H9 (cell line): Measurements from ENCODE around the gene ZNF609. TPM values are rescaled to one million over a fixed set of nuclear protein-coding genes. Genes with fewer than 3 reads are reported as not detected.

Experiments used
- DNase-seq: peaks from one replicate; pipeline ENCODE4 v3.0.0-alpha.2; 2017
- H2AFZ ChIP-seq: one replicate; pipeline ENCODE4 v1.6.1; 2013; ENCODE audit warnings: mild to moderate bottlenecking, low read length, control low read depth, moderate library complexity
- H2AK5ac ChIP-seq: 2 replicates; pipeline ENCODE4 v1.6.1; 2013; ENCODE audit warnings: low read length, control low read depth, mixed read lengths; ENCODE audit not compliant: insufficient read length
- H2BK120ac ChIP-seq: one replicate; pipeline ENCODE4 v1.6.1; 2013; ENCODE audit warnings: low read depth, mild to moderate bottlenecking, low read length, control low read depth, inconsistent platforms; ENCODE audit not compliant: poor library complexity, severe bottlenecking
- H2BK12ac ChIP-seq: 2 replicates; pipeline ENCODE4 v1.6.1; 2013; ENCODE audit warnings: low read length, control low read depth, mixed read lengths, low read depth; ENCODE audit not compliant: insufficient read length
- H2BK15ac ChIP-seq: 2 replicates; pipeline ENCODE4 v1.6.1; 2013; ENCODE audit warnings: low read depth, low read length, control low read depth
- H2BK20ac ChIP-seq: one replicate; pipeline ENCODE4 v1.6.1; 2013; ENCODE audit warnings: low read depth, mild to moderate bottlenecking, low read length, control low read depth, inconsistent platforms; ENCODE audit not compliant: poor library complexity, severe bottlenecking
- H2BK5ac ChIP-seq: 2 replicates; pipeline ENCODE4 v1.6.1; 2013; ENCODE audit warnings: low read length, control low read depth, mixed read lengths; ENCODE audit not compliant: insufficient read length
- H3K14ac ChIP-seq: 2 replicates; pipeline ENCODE4 v1.6.1; 2013; ENCODE audit warnings: low read length, control low read depth; ENCODE audit not compliant: insufficient read depth
- H3K18ac ChIP-seq: 2 replicates; pipeline ENCODE4 v1.6.1; 2013; ENCODE audit warnings: low read depth, mild to moderate bottlenecking, mixed read lengths, low read length, control low read depth; ENCODE audit not compliant: insufficient read length
- H3K23ac ChIP-seq: 2 replicates; pipeline ENCODE4 v1.6.1; 2013; ENCODE audit warnings: low read length, control low read depth, mixed read lengths, low read depth; ENCODE audit not compliant: insufficient read length
- H3K23me2 ChIP-seq: 2 replicates; pipeline ENCODE4 v1.6.1; 2013; ENCODE audit warnings: low read depth, mild to moderate bottlenecking, mixed read lengths, low read length, control low read depth; ENCODE audit not compliant: insufficient read length, poor library complexity, severe bottlenecking
- H3K27ac ChIP-seq: 2 replicates; pipeline ENCODE4 v1.5.1; 2013; ENCODE audit warnings: low read length, control low read depth, mixed read lengths, low read depth; ENCODE audit not compliant: insufficient read length
- H3K27me3 ChIP-seq: 2 replicates; pipeline ENCODE4 v1.6.1; 2013; ENCODE audit warnings: low read length, control low read depth, inconsistent platforms; ENCODE audit not compliant: insufficient read depth
- H3K4ac ChIP-seq: 2 replicates; pipeline ENCODE4 v1.6.1; 2013; ENCODE audit warnings: low read depth, mild to moderate bottlenecking, control low read depth, inconsistent platforms, low read length, moderate library complexity
- H3K4me1 ChIP-seq: 2 replicates; pipeline ENCODE4 v1.6.1; 2013; ENCODE audit warnings: low read length, control low read depth, inconsistent platforms; ENCODE audit not compliant: insufficient read depth
- H3K4me2 ChIP-seq: 2 replicates; pipeline ENCODE4 v1.6.1; 2013; ENCODE audit warnings: low read length, control low read depth, mixed read lengths; ENCODE audit not compliant: insufficient read length, insufficient read depth
- H3K56ac ChIP-seq: 2 replicates; pipeline ENCODE4 v1.6.1; 2013; ENCODE audit warnings: low read depth, mild to moderate bottlenecking, mixed read lengths, low read length, control low read depth; ENCODE audit not compliant: insufficient read length
- H3K79me1 ChIP-seq: 2 replicates; pipeline ENCODE4 v1.6.1; 2013; ENCODE audit warnings: low read depth, mild to moderate bottlenecking, moderate library complexity, low read length, control low read depth, inconsistent platforms; ENCODE audit not compliant: insufficient read depth, poor library complexity, severe bottlenecking
- H3K79me2 ChIP-seq: 2 replicates; pipeline ENCODE4 v1.6.1; 2013; ENCODE audit warnings: low read length, control low read depth, inconsistent platforms; ENCODE audit not compliant: insufficient read depth
- H3K9ac ChIP-seq: 2 replicates; pipeline ENCODE4 v1.6.1; 2013; ENCODE audit warnings: low read length, control low read depth, mixed read lengths; ENCODE audit not compliant: insufficient read length; ENCODE audit errors: extremely low read depth
- H3K9me3 ChIP-seq: one replicate; pipeline ENCODE4 v1.6.1; 2013; ENCODE audit warnings: low read depth, low read length, inconsistent platforms; ENCODE audit not compliant: control insufficient read depth
- H3T11ph ChIP-seq: one replicate; pipeline ENCODE4 v1.6.1; 2013; ENCODE audit warnings: mild to moderate bottlenecking, low read length, control low read depth, inconsistent platforms
- H4K20me1 ChIP-seq: one replicate; pipeline ENCODE4 v1.6.1; 2013; ENCODE audit not compliant: control insufficient read depth, insufficient read length, insufficient read depth
- H4K5ac ChIP-seq: 2 replicates; pipeline ENCODE4 v1.6.1; 2013; ENCODE audit warnings: low read depth, mild to moderate bottlenecking, mixed read lengths, low read length, control low read depth; ENCODE audit not compliant: insufficient read length
- H4K8ac ChIP-seq: replicated peaks from 2 replicates; pipeline ENCODE4 v1.6.1; 2013; ENCODE audit warnings: low read length, control low read depth, mixed read lengths, low read depth; ENCODE audit not compliant: insufficient read length
- H4K91ac ChIP-seq: 2 replicates; pipeline ENCODE4 v1.6.1; 2013; ENCODE audit warnings: low read depth, mild to moderate bottlenecking, moderate library complexity, mixed read lengths, low read length, control low read depth; ENCODE audit not compliant: insufficient read length
- H3K27ac Mint-ChIP-seq, 3 experiments: 2 replicates in 2 of 3; 3 replicates in 1 of 3; pipeline ENCODE4 v1.8.0; 2020 to 2021; ENCODE audit warnings: mixed read lengths in 3 of 3, mild to moderate bottlenecking in 1 of 3, moderate library complexity in 1 of 3
- H3K27me3 Mint-ChIP-seq: 2 replicates; pipeline ENCODE4 v1.8.0; 2021; ENCODE audit warnings: low read depth, mild to moderate bottlenecking, moderate library complexity, mixed read lengths
- H3K36me3 Mint-ChIP-seq, 3 experiments: 2 replicates in 2 of 3; 3 replicates in 1 of 3; pipeline ENCODE4 v1.8.0; 2020 to 2021; ENCODE audit warnings: low read depth in 3 of 3, mixed read lengths in 3 of 3; ENCODE audit not compliant: insufficient read depth in 1 of 3
- H3K4me1 Mint-ChIP-seq, 2 experiments: 2 replicates each; pipeline ENCODE4 v1.8.0; 2020; ENCODE audit warnings: mixed read lengths in 2 of 2
- H3K4me3 Mint-ChIP-seq, 2 experiments: 2 replicates in 1 of 2; 3 replicates in 1 of 2; pipeline ENCODE4 v1.8.0; 2020 to 2021; ENCODE audit warnings: mild to moderate bottlenecking in 2 of 2, mixed read lengths in 2 of 2, moderate library complexity in 1 of 2
- H3K9me3 Mint-ChIP-seq, 2 experiments: 2 replicates in 1 of 2; 3 replicates in 1 of 2; pipeline ENCODE4 v1.8.0; 2020; ENCODE audit warnings: mild to moderate bottlenecking in 2 of 2, mixed read lengths in 2 of 2, moderate library complexity in 1 of 2
- CTCF ChIP-seq: fragments of 200-600 bp; sonication (generic); conservative IDR thresholded peaks from 3 replicates; pipeline ENCODE4 v1.8.0; 2021; ENCODE audit warnings: antibody characterized with exemption, mild to moderate bottlenecking
- WGBS: extraction: QIAGEN DNeasy Blood & Tissue Kit; methylation state at CpG from one replicate; pipeline ENCODE4 v1.1.7; 2013; ENCODE audit warnings: missing lambda C conversion rate, low lambda C conversion rate, mixed read lengths; ENCODE audit not compliant: insufficient read length; ENCODE audit errors: extremely low coverage; 5-methylcytosine and 5-hydroxymethylcytosine counted together
- total RNA-seq: library from RNA; stranded (reverse); gene quantifications from 2 replicates; pipeline ENCODE4 v1.2.1, GENCODE V29; 2021

Gene ZNF609
- total RNA-seq, 1 experiment from 2014 or later: 45.3 TPM

- Mint-ChIP-seq H3K4me1 (peaks cover 27 to 32% of the 10 kb centered on the region in 2 experiments), H3K9me3 (no peaks in the 10 kb centered on the region), H3K27me3 (no peaks in the 10 kb centered on the region), H3K4me3 (no peak overlapping the region), H3K27ac (0 out of 7 replicates have a peak overlapping the region, but pooled peaks of 2 of the 3 experiments have one; percentile 34 to 51), H3K36me3 (peaks cover 2 to 8% (median 8%) of the 10 kb centered on the region in 3 experiments; a peak in 4 of 7 replicates)
- H4K91ac ChIP-seq: no peak overlapping the region
- no peaks in the 10 kb centered on the region; the same call in 1 of the 2 replicates for H3K4me1 ChIP-seq
- no peak overlapping the region for H2BK5ac ChIP-seq
- H2BK15ac ChIP-seq: no peak overlapping the region
- no peak overlapping the region for H2AFZ ChIP-seq
- H3K4me2 ChIP-seq: no peak overlapping the region
- H4K5ac ChIP-seq: no peak overlapping the region
- H3K14ac ChIP-seq: no peak overlapping the region
- H4K8ac ChIP-seq: no peak overlapping the region
- no peaks in the 10 kb centered on the region for H3K23me2 ChIP-seq
- no peak overlapping the region for H3K18ac ChIP-seq
- no peak overlapping the region for H3T11ph ChIP-seq
- H3K27me3 ChIP-seq: no peaks in the 10 kb centered on the region
- H3K56ac ChIP-seq: no peak overlapping the region
- no peak overlapping the region for H2AK5ac ChIP-seq
- no peak overlapping the region for H3K4ac ChIP-seq
- TF ChIP-seq CTCF: no peak
- no peak overlapping the region for H3K23ac ChIP-seq
- no peak overlapping the region for H2BK12ac ChIP-seq
- H4K20me1 ChIP-seq: no peaks in the 10 kb centered on the region
- H2BK120ac ChIP-seq: no peak overlapping the region
- peaks cover 13% of the 10 kb centered on the region for H3K79me1 ChIP-seq
- H3K9me3 ChIP-seq: no peaks in the 10 kb centered on the region
- no peak for DNase-seq
- H2BK20ac ChIP-seq: no peak overlapping the region
- no CpG with 5 or more reads among the region's 9 CpGs for WGBS
- no peak overlapping the region for H3K9ac ChIP-seq
- H3K79me2 ChIP-seq: peaks cover 7% of the 10 kb centered on the region; the same call in 1 of the 2 replicates
- H3K27ac ChIP-seq: no peak overlapping the region
Measured at GRCh38 chr15:64515825-64516224, 55.4 kb downstream of the ZNF609 start.
